ENCODE data around the gene UBALD1.

UBALD1 gene

DNA sequence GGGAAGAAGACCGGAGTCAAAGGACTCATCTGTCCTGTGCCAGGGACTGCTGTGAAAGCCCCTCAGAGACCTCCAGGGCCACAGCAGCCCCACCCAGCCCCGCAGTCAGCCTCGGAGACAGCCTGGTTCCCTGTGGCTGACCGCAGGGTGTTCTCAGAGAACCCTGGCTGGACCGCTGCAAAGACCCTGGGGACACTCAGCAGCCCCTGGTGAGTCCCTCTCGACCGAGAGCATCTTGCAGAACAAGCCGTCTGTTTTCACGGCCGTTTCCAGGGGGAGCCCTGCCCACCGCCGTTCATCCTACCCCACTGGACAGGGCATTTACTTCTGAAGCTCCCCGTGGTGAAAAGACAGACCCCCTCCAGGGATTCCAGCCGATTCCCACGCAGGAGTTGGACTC is 10.3 kb downstream of the UBALD1 start:
- Mint-ChIP-seq H3K27me3 (peaks cover 21% of the 10 kb centered on the region), H3K27ac (no peak overlapping the region), H3K4me3 (no peak overlapping the region), H3K36me3 (peaks cover 2% of the 10 kb centered on the region), H3K4me1 (no peaks in the 10 kb centered on the region), H3K9me3 (no peaks in the 10 kb centered on the region)
- DNase-seq: no peak
- CTCF ChIA-PET: no interaction called here

DNA sequence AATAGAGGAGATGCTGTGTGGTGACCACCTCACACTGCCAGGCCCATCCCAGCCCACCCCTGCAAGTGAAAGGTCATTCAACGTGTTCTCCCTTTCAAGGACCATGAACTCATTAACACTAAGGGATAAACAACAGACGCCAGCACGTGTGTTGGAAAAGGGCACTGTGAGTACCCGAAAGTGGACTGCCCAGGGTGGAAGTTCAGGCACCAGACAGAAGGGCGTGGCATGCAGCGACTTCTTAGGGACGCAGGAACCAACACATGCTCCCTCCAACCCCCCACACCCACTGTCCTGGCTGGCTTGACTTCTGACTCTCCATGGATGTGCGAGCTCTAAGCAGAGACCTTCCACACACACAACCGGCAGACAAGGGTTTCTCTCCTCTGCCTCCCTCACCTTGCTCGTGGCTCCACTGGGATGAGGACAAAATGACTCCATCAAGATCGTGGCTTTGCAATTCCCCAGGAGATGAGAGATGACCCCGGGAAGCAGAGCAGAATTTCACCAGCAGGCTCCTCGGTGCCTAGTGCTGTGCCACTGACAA is 11.0 kb downstream of the UBALD1 start:
- Mint-ChIP-seq H3K9me3 (no peaks in the 10 kb centered on the region), H3K36me3 (peaks cover 1% of the 10 kb centered on the region), H3K27ac (no peak overlapping the region), H3K4me1 (no peaks in the 10 kb centered on the region), H3K4me3 (no peak overlapping the region), H3K27me3 (peaks cover 28% of the 10 kb centered on the region)
- CTCF ChIA-PET: no interaction called here
- no peak for DNase-seq

DNA sequence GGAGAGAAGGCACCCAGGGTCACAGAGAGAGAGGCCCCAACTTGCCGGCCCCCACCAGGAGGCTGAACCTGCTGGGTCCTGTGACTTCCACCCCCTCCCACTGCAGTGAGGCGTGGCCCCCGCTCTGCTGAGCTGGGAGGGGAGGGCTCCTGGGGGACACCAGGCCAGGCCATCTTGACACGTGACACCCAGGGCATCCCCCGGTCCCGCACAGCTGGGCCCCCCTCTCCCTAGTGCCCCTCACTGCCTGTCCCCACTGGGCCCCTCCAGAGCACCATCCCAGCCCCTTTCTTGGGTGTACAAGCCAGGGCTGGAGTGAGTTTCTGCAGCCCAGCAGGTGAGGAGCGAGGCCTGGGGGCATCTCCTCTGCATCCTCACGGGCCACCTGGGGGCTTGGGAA is 12.4 kb downstream of the UBALD1 start:
- no peak for DNase-seq
- no peaks in the 10 kb centered on the region for H3K36me3 Mint-ChIP-seq
- no peaks in the 10 kb centered on the region for H3K4me1 Mint-ChIP-seq
- no peaks in the 10 kb centered on the region for H3K9me3 Mint-ChIP-seq
- H3K27me3 Mint-ChIP-seq: peaks cover 36% of the 10 kb centered on the region
- H3K27ac Mint-ChIP-seq: no peak overlapping the region
- no peak overlapping the region for H3K4me3 Mint-ChIP-seq
- CTCF ChIA-PET: no interaction called here

DNA sequence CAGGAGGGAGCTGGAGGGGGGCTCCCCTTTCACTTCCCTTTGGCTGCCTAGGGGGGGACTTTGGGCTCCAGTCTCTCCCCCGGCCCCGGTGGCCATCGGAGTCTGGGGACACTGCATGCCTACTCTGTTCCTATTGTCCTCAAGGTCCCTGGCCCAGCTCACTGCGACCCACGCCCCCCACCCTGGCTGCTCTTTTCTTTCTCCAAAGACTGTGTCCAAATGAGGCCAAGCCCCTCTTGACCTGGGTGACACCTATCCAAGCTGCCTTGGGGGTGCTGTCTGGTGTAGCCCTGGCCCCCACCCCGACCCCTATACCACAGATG is 12.9 kb downstream of the UBALD1 start:
- Mint-ChIP-seq H3K4me1 (no peaks in the 10 kb centered on the region), H3K9me3 (no peaks in the 10 kb centered on the region), H3K4me3 (no peak overlapping the region), H3K27ac (no peak overlapping the region), H3K27me3 (peaks cover 40% of the 10 kb centered on the region), H3K36me3 (no peaks in the 10 kb centered on the region)
- CTCF ChIA-PET: no interaction called here
- DNase-seq: no peak

DNA sequence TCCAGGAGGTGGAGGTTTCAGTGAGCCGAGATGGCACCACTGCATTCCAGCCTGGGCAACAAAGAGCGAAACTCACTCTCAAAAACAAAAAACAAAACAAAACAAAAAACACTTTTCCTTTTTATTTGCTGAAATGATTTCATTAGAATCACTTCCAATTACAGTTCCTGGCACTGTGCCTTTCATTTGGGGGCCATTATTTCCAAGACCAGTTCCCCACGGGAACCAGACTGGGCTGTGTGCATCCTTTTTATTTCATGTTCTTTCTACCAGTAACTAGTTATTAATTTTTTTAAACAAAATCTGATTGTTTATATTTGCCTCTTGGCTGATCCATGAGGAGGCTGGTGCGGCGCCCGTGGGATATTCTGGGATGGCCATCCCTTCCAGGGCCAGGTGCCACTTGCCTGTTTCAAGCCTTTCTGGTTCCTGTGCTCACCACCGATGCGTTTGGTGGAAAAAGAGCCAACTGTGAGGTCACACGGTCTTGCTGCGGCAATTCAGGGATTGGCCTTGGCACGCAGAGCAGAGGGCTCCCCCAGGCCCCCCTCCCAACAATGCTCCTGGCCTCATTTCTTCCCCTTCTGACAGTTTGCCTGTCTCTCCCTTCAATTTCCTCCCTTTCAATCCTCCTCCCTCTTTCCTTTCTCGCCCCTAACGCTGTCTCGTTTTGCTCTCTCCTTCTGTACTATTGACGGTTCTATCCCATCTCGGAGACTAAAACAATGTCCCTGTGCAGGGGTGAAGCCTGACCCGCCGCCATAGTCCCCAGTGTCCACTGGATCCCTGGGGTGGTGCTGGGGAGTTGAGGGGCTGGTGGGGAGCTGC is 13.4 kb downstream of the UBALD1 start:
- peaks cover 43% of the 10 kb centered on the region for H3K27me3 Mint-ChIP-seq
- H3K9me3 Mint-ChIP-seq: no peaks in the 10 kb centered on the region
- no peak overlapping the region for H3K4me3 Mint-ChIP-seq
- CTCF ChIA-PET: no interaction called here
- no peak overlapping the region for H3K27ac Mint-ChIP-seq
- no peaks in the 10 kb centered on the region for H3K4me1 Mint-ChIP-seq
- H3K36me3 Mint-ChIP-seq: no peaks in the 10 kb centered on the region
- DNase-seq: no peak

DNA sequence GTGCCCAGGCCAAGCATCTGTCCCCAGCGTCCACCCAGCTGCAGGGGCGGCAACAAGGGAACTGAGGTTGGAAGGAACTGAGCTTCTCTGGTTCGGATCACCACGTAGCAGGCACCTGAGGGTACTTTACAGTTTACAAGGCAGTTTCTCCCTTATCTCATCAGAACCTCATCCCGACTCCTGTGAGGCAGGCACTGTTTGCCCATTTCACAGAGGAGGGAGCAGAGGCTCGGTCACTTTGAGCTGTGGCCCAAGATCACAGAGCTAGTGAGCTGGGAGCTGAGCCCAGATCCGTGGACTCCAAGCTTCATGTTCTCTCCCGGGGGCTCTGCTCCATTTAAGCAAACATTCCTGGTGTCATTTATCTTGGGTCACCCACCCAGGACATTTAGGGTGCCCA is 15.1 kb downstream of the UBALD1 start:
- H3K36me3 Mint-ChIP-seq: no peaks in the 10 kb centered on the region
- no peaks in the 10 kb centered on the region for H3K4me1 Mint-ChIP-seq
- DNase-seq: no peak
- no peak overlapping the region for H3K4me3 Mint-ChIP-seq
- peaks cover 49% of the 10 kb centered on the region for H3K27me3 Mint-ChIP-seq
- CTCF ChIA-PET: interaction anchor here (0.6 to 1.1 kb wide), 2 partner anchors 13 to 25 kb away, joined by 3 to 4 read pairs; partner anchors contain the start of gene MGRN1
- no peak overlapping the region for H3K27ac Mint-ChIP-seq
- H3K9me3 Mint-ChIP-seq: no peaks in the 10 kb centered on the region

DNA sequence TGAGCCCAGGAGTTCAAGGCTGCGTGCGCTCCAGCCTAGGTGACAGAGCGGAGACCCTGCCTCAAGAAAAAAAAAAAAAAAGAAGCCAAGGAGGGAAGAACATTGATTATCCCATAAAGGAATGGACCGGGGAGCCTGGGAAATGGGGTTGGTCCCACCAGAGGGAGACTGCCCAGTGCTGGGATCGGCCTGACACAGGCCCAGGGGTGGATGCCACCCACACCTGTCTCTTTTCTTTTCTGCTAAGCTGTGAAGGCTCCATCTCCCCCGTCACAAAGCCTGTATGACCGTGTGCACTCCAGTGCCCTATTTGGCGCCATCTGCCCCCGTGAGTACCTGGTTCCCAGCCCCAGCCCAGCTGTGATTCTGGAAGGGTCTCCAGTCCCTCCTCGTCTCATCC is 15.7 kb downstream of the UBALD1 start:
- Mint-ChIP-seq H3K27ac (no peak overlapping the region), H3K4me1 (no peaks in the 10 kb centered on the region), H3K36me3 (no peaks in the 10 kb centered on the region), H3K9me3 (no peaks in the 10 kb centered on the region), H3K27me3 (peaks cover 49% of the 10 kb centered on the region), H3K4me3 (no peak overlapping the region)
- DNase-seq: no peak
- CTCF ChIA-PET: interaction anchor here (0.6 to 1.1 kb wide), 3 partner anchors 13 to 196 kb away, joined by 3 to 4 read pairs (median 3); partner anchors contain the start of gene MGRN1

DNA sequence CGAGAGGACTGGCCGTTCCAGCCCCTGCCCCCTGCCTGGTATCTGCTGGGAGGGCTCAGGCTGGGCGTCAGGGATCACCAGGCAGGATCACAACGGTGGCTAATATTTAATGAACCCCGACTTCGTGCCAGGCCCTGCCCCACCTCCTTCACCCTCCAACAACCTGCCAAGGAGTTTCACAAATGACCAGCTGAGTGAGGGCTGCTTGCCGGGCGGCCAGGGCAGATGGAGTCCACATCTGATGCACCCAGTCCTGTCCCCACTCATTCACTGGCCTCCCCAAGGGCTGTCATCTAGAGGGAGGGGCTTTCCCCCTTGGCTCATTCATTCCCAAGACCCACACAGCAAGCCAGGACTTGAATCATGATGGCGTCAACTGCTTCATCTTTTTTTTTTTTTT is 17.5 kb downstream of the UBALD1 start:
- CTCF ChIA-PET: interaction anchor here (0.8 to 3.2 kb wide), 3 partner anchors 12 to 80 kb away, joined by 3 to 14 read pairs (median 3); no protein-coding TSS in a partner anchor

DNA sequence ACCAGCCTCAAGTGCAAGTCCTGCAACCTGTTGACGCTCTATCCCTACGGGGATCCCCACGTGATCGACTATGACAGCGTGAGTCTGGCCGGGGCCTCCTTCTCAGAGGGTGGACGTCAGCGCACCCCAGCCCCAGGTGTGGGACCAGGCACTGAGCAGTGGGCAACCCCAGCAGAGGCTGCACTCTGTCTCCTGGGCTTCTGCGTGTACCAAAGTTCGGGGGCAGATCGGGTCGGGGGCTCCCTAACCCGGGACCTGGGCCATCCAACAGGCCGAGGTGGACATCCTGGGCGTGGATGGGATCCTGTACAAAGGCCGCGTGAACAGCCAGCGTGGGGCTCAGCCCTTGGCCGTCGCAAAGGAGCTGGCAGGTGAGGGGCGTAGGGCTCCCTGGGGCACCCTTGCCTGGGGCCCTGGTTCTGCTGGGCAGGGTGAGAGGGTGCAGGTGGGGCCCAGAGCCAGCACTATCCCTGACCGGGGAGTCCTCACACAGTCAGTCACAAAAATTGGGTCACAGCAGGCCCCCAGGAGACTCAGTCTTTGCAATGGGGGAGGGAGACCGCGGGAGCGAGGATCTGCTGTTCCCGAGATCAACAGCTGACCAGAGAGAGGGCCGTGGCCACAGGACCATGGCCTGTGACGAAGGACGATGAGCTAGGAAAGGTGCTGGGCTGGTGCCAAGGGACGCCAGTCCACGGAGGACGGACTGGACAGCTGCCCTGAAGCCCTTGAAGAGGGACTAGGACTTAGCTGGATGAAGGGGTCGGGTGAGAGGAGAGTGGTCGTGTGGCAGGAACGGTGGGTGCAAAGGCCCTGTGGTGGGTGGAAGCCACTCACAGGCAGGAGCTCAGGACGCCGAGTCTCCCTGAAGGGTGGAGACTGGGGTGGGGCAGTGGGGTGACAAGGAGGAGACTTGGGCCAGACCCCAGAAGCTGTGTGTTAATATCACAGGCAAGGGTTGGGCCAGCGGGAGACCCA is 20.0 kb downstream of the UBALD1 start:
- Mint-ChIP-seq H3K27ac (no peak overlapping the region), H3K27me3 (peaks cover 31% of the 10 kb centered on the region), H3K4me1 (no peaks in the 10 kb centered on the region), H3K4me3 (no peak overlapping the region), H3K9me3 (no peaks in the 10 kb centered on the region), H3K36me3 (no peaks in the 10 kb centered on the region)
- CTCF ChIA-PET: interaction anchor here (1.3 to 3.2 kb wide), 2 partner anchors 9 to 22 kb away, joined by 3 to 14 read pairs; no protein-coding TSS in a partner anchor
- DNase-seq: no peak

More for the DNA sequence above, 17.5 kb downstream of the UBALD1 start:
- no peak overlapping the region for H3K27ac Mint-ChIP-seq
- H3K4me1 Mint-ChIP-seq: no peaks in the 10 kb centered on the region
- no peak overlapping the region for H3K4me3 Mint-ChIP-seq
- no peaks in the 10 kb centered on the region for H3K9me3 Mint-ChIP-seq
- no peak for DNase-seq
- peaks cover 44% of the 10 kb centered on the region for H3K27me3 Mint-ChIP-seq
- H3K36me3 Mint-ChIP-seq: no peaks in the 10 kb centered on the region

DNA sequence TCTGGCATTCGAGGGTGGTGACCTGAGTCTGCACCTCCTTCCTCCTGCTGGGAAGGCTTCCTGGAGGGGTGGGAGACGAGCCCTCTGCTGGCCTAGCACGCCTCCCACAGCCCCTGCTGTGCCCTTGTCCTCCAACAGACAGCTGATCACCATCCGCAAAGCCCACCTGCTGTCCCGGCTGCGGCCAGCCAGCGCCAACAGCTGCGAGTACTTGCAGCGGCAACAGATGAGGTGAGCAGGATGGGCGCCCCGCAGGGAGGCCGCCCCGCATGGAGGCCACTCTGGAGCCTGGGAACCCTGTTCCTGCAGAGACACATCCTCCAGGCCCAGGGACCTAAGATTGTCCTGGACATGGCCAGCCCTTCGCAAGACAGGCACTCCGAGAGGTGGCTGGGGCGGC is 21.6 kb downstream of the UBALD1 start:
- DNase-seq: no peak
- H3K9me3 Mint-ChIP-seq: peaks cover 1% of the 10 kb centered on the region
- H3K36me3 Mint-ChIP-seq: no peaks in the 10 kb centered on the region
- H3K4me1 Mint-ChIP-seq: no peaks in the 10 kb centered on the region
- no peak overlapping the region for H3K4me3 Mint-ChIP-seq
- CTCF ChIA-PET: no interaction called here
- peaks cover 29% of the 10 kb centered on the region for H3K27me3 Mint-ChIP-seq
- H3K27ac Mint-ChIP-seq: no peak overlapping the region

DNA sequence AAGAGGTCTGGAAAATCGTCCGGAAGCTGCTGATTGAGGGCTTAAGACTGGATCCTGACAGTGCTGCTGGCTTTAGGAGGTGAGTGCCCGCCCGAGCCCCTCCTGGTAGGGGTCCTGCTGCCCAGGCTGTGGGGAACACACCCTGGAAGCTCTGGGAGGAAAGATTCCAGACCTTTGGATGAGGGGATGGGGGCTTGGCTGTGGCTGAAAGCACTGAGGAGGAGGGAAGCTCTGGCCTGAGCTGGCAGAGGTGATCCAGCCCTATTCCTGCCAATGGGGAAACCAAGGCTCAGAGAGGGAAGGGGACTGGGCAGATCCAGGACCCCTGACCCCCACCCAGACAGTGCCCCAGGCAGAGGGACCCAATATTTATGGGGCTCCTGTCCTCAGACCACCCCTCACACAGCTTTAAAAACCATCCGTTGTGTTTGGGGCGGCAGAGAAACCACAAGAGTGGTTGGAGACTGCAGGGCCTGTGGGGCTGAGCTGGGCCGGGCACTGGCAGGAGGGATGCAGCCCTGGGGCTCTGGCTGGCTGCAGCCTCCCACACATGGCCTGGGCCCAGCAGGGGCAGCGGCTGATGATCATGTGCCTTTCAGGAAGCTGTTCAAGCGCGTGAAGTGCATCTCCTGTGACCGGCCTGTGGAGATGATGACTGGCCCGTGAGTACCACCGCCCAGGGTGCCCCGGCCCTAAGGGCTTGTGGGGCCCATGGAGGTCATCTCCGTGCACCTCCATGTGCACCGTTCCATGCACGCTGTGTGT is 22.8 kb downstream of the UBALD1 start:
- Mint-ChIP-seq H3K9me3 (peaks cover 3% of the 10 kb centered on the region), H3K4me1 (no peaks in the 10 kb centered on the region), H3K36me3 (no peaks in the 10 kb centered on the region), H3K27me3 (peaks cover 35% of the 10 kb centered on the region), H3K27ac (no peak overlapping the region), H3K4me3 (no peak overlapping the region)
- no peak for DNase-seq
- CTCF ChIA-PET: no interaction called here

DNA sequence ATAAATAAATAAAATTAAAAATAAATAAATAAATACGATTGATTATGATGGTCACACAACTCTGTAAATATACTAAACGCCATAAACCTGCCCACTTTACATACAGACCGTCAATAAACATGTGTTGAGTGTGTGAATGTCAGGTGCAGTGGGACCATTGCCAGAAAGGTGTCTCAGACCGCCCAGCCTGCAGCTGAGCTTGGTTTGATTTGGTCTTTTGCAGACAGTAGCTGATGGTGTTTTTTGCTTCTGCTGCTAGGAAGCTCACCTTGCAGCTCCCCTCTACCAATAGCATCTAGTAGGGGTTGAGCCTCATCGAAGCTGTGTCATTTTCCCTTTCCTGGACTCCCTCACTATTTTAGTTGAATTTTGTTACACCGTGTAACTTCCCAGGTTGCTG is 23.5 kb downstream of the UBALD1 start:
- Mint-ChIP-seq H3K27me3 (peaks cover 38% of the 10 kb centered on the region), H3K36me3 (no peaks in the 10 kb centered on the region)
- DNase-seq: no peak

DNA sequence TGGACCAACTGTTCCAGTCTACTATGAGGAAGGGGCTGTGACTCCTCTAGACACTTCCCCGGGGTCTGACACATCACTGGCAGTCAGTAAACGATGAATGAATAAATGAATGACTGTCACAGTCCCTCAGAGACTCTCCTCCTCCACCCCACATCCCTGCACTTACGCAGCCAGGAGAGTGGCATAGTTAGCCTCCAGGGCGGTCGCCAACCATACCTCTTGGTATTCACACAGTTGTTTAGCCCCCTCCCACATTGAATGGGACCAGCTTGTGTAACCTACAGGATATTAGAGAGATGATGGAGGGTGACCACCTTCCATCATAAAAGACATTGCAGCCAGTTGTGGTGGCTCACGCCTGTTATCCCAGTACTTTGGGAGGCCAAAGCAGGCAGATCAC is 25.7 kb downstream of the UBALD1 start:
- Mint-ChIP-seq H3K36me3 (no peaks in the 10 kb centered on the region), H3K27ac (no peak overlapping the region), H3K4me3 (no peak overlapping the region), H3K9me3 (peaks cover 3% of the 10 kb centered on the region), H3K4me1 (peaks cover 4% of the 10 kb centered on the region), H3K27me3 (peaks cover 41% of the 10 kb centered on the region)
- no peak for DNase-seq
- CTCF ChIA-PET: interaction anchor here (0.7 to 5.0 kb wide), 2 partner anchors 81 to 307 kb away, joined by 3 to 83 read pairs; no protein-coding TSS in a partner anchor

More for the DNA sequence above, 23.5 kb downstream of the UBALD1 start:
- Mint-ChIP-seq H3K27ac (no peak overlapping the region), H3K4me3 (no peak overlapping the region), H3K9me3 (peaks cover 3% of the 10 kb centered on the region), H3K4me1 (no peaks in the 10 kb centered on the region)
- CTCF ChIA-PET: no interaction called here

DNA sequence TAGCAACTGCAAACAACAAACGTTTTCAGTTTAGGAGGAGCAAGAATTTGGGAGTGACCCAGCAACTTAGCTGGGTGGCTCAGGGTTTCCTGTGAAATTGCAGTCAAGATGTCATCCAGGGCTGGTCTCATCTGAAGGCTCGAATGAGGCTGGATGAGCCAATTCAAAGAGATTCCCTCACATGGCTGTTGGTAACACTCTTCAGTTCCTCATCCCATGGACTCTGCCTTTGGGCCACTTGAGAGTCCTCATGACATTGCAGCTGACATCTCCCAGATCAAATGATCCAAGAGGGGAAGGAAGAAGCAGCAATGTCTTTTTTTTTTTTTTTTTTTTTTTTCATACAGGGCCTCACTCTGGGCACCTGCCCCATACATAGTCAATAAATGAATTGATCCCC is 26.3 kb downstream of the UBALD1 start:
- CTCF ChIA-PET: interaction anchor here (5.0 kb wide), 1 partner anchor 81 kb away, joined by 83 read pairs; no protein-coding TSS in a partner anchor
- H3K27ac Mint-ChIP-seq: no peak overlapping the region

More for the DNA sequence above, 26.3 kb downstream of the UBALD1 start:
- Mint-ChIP-seq H3K9me3 (peaks cover 3% of the 10 kb centered on the region), H3K4me3 (no peak overlapping the region), H3K36me3 (no peaks in the 10 kb centered on the region), H3K27me3 (peaks cover 41% of the 10 kb centered on the region), H3K4me1 (peaks cover 4% of the 10 kb centered on the region)
- DNase-seq: no peak
